CD4-positive, alpha-beta T cell treated with Interleukin-10 for 1 hour (primary cell): ENCODE data around the gene MYO1D.
"Not testable (repeated sequence)": the region's sequence is repeated elsewhere in the genome, so short reads cannot be mapped to it uniquely, and the experiment has no call there.

Experiments used
- DNase-seq: peaks from one replicate; pipeline ENCODE4 v3.0.0-alpha.2; 2020

Gene MYO1D

GRCh38 chr17:32887410-32887809 is 10.5 kb upstream of the MYO1D start:
- DNase-seq: not testable (repeated sequence)

DNA sequence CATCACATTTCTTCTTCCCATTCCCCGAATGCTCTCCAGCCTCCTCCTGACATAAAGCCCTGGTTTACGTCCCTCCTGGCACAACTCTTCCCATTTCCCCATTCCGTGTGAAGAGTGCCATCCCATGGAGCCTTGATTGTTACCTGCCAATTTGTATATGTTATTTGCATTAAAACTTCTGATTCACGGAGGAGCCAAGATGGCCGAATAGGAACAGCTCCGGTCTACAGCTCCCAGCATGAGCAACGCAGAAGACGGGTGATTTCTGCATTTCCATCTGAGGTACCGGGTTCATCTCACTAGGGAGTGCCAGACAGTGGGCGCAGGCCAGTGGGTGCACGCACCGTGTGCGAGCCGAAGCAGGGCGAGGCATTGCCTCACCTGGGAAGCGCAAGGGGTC is 10.0 kb upstream of the MYO1D start:
- not testable (repeated sequence) for DNase-seq

- no peak for DNase-seq
These were observed 5.8 kb upstream of the MYO1D start for GRCh38 chr17:32882734-32883133.

DNA sequence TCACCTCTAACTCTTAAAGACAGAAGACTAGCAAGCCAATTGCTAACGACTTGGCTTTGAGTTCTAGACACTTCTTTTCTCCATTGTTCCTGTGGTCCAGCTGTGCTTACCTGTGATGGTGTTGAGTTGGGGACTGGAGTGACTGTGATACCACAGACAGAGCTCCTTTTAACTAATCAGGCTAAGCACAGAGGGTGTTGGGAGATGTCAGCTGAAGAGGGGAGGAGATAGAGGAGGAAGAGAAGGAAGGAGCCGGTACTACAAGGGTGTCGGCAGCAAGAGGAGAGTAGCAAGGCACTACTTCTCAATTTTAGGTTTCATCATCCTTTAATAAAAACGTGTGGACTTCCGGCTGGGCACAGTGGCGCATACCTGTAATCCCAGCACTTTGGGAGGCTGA is 5.1 kb upstream of the MYO1D start:
- no peak for DNase-seq

DNA sequence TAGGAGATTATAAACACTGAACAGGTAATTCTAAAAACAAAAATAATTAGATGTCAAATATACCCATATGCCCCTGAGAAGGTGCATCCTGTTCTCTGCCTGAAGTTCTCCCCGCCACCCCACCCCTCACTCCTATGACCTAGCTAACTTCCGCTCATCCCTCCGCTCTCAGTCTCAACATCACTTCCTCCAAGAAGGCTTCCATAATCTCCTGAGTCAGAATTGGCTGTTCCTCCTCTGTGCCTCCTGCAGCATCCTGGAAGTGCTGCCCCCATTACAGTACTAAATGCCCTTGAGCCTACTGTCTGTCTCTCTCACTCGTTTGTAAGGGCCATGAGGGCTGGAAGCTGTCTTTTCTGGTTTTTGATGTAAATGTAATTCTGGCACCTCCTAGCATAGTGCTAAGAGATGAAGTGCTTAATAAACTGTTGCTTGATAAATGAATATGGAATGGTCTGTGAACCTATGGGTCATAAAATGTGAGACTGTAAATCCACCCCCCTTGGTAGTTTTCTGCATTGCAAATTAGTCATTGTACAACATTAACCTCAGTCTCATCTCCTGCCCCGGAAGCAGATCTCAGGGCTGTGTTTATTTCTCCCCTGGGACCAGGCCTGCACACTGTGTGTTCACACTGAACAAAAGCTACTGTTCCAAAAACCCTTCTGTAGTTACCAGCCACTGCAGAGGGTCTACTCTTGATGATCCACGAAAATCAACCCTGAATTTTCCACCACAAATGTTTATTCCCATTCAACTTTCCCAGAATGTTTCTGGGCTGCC is 3.9 kb upstream of the MYO1D start:
- DNase-seq: no peak

DNA sequence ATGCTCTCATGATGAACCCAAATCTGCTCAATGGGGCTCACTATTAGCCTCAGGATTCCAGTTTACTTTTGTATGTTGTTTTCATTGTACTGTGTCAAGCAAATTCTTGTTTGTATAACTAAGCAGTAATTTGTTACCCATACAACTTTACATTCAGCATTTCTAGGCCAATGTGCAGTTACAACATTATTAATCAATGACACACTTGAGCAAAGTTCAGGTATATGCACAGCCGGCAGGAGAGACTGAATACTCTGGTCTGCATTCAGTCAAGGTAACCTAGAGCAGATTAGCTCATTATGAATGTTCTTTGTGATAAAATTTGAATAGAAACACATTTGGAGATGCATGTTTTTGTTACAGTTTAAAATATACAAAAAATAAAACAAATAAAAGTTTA is 2.2 kb upstream of the MYO1D start:
- no peak for DNase-seq

GRCh38 chr17:32878211-32878610 is 1.3 kb upstream of the MYO1D start:
- DNase-seq: no peak

DNA sequence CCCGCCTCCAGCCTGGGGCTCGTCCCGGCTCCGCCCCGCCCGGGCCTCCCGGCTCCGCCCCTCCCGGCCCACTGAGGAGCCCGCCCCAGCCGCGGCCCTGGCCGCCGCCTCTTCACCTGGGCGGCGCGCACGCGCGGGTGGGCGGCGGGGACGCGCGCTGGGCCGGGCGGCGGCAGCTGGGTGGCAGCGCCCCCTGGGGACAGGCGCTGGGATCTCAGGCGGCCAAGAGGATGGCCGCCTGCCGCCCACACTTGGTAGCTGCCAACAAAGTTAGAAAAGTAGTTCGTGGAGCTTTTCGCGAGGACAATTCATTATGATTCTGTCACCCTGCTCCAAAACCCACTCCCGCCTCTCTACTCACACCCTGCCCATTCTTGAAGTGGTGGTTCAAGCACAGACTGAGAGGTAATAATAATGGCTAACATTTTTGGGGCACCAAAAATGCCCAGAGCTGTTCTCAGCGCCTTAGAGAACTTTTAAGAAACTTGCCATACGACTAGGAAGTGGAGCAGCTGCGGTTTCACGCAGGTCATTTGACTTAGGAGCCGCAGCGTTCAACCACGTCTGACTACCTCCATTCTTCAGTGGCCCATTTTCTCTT is 340 bp upstream of the MYO1D start:
- DNase-seq: peak; percentile 94

DNA sequence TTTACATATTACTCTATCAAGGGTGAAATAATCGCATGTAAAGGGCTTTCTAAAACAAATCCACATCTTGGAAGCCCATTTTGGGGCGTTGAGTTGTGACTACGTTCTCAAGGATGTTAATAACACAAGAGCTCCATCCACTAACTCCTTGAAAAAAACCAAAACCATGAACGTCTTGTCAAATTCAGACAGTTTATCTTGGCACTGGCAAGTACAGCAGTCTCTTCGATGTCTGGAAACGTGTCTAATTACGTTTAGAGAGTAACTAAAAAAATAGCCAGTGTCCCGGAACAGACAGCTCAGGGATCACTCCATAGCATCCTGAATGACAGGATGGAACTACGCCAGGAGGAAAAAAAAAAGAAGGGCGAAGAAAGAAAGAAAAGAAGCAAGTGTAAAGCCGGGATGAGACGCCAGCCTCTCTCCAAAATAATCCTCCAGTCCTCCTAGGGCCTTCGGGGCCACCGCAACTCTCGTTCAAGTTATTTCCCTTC is 954 bp downstream of the MYO1D start:
- peak; percentile 1 for DNase-seq

- no peak for DNase-seq
These were observed 1.6 kb downstream of the MYO1D start for GRCh38 chr17:32875230-32875917.

DNA sequence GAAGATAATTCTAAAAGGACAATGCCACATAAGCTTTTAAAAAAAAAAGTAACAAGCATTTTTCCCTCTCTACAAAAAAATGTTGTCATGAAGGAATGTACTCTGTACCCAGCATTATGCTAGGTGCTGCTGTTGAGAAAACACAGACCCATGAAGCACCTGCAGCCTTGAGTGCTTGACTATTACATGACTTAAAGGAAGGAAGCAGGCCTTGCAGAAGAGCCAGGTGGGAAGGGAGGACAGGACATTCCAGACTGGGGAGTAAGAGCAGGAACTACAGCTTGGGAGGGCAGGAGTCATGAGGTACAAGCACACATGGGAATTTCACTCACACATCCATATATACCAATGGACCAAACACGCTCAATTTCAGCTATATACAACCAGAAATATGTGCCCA is 3.8 kb downstream of the MYO1D start:
- DNase-seq: no peak

DNA sequence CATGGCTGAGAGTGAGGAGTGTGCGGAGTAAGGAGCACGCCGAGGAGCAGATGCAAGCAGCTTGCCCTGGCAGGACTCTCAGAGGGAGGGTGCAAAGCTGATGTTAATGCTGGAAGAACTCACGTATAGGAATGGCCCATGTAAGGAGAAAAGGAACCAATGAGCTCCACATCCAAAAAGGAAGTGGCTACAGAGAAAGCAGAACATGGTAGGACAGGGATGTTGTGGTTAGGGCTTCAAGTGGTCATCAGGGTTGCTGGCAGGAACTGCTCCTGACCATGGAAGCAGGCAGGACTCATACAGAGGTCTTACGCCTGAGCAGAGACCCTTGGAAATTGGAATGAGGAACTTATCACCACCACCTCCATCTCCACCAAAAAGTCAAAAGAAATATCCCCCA is 5.2 kb downstream of the MYO1D start:
- peak; percentile 5 for DNase-seq

- no peak for DNase-seq
These were observed 6.0 kb downstream of the MYO1D start for GRCh38 chr17:32870969-32871368.

- DNase-seq: no peak
These were observed 6.8 kb downstream of the MYO1D start for GRCh38 chr17:32870027-32870670.

- no peak for DNase-seq
These were observed 7.4 kb downstream of the MYO1D start for GRCh38 chr17:32869345-32870026.

DNA sequence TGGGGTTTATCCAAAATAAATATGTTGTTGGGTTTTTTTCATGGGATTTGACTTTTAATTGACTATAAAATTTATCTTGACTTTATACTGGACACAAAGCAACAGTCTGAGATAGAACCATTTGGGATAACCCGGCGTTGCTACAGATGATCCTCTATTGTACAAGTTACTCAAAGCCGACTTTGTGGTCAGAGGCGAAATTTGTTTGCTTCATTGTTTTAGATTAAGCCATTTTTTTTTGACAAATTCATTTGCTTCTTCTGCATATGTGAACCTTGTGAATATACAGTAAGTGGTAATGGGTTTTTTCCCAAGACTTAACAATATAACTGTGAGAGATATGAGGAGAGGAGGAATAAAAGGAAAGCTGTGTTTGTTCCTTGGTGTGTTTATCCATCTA is 11.8 kb downstream of the MYO1D start:
- no peak for DNase-seq

DNA sequence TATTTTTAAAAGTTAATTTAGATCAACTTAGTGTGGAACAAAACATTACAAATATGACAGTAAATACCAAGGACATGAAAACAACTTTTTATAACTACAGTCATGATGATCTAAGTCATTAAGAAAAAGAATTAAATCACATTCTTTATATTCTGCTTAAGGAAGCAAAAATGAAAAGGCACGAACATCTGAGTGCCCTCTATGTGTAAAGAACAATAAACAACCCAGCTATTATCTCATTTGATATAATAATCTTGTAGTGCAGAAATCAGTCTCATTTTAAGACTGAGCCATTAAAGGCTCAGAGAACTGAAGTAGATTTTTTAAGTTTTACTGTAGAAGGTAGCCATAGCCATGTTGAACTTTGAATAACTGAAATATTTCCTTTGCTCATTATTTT is 13.4 kb downstream of the MYO1D start:
- DNase-seq: no peak

- no peak for DNase-seq
These were observed 14.0 kb downstream of the MYO1D start for GRCh38 chr17:32862940-32863339.

DNA sequence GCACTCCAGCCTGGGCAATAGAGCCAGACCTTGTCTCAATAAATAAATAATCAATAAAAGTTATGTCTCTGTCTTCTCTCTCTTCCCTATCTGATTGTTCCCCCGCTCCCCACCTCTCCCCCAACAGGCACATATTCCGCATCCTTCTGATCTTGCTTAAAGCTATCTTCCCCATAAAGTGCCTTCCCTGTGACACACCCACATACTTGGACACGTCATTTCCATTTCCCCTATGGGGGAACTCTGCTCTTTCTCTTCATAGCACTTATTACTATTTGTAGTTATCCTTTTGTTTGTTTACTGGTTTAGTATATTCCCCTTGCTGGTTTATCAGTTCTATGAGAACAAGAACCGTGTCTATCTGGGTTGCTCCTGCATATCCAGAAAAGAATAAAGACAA is 14.9 kb downstream of the MYO1D start:
- no peak for DNase-seq

GRCh38 chr17:32859857-32860525 is 16.9 kb downstream of the MYO1D start:
- DNase-seq: no peak

- no peak for DNase-seq
These were observed 21.3 kb downstream of the MYO1D start for GRCh38 chr17:32855620-32856019.

GRCh38 chr17:32854832-32855389 is 22.0 kb downstream of the MYO1D start:
- no peak for DNase-seq
